HepG2 (cell line): ENCODE results near the gene PTS. TPM values are rescaled to one million over a fixed set of nuclear protein-coding genes. Genes with fewer than 3 reads are reported as not detected.

ENCODE experiments used
- ATAC-seq: fragments of 200-7000 bp; cut with Tn5 transposase; 3 replicates; pipeline ENCODE4 v1.9.1; 2020; ENCODE audit warnings: mild to moderate bottlenecking, moderate library complexity
- BruUV-seq: library from RNA; stranded (reverse); fragments of 400-500 nt; replicated peaks from 2 replicates; lab custom pipeline; 2021; lab: Mats Ljungman, UMichigan
- CTCF ChIA-PET: fragments of 300-600 bp; formaldehyde crosslinking; extraction: SDS; loops from one replicate; lab custom pipeline; 2021; ENCODE audit warnings: low total read pairs, inconsistent platforms, low intra/inter-chr PET ratio; lab: Yijun Ruan, JAX
- POLR2A ChIA-PET: fragments of 350-600 bp; sonication (Branson Sonifier 250); formaldehyde crosslinking; loops from one replicate; lab custom pipeline; 2020; ENCODE audit warnings: antibody characterized with exemption, inconsistent platforms; lab: Yijun Ruan, JAX
- DNase-seq: peaks from one replicate; pipeline ENCODE4 v3.0.0-alpha.2; 2015; ENCODE audit warnings: low spot score
- FAIRE-seq: peaks from 3 replicates; lab custom pipeline; 2011; peaks lifted over from hg19 to GRCh38; lab: Jason Lieb, UNC
- H2AFZ ChIP-seq: one replicate; pipeline ENCODE4 v1.6.1; 2011; ENCODE audit warnings: low read length, inconsistent platforms
- H3K27ac ChIP-seq: fragments of 300-600 bp; 3 replicates; pipeline ENCODE4 v1.8.0; 2011; ENCODE audit warnings: mixed run types, mild to moderate bottlenecking, mixed read lengths, low read length, inconsistent platforms; ENCODE audit not compliant: insufficient read depth; ENCODE audit errors: extremely low read length
- H3K27me3 ChIP-seq, 2 experiments: fragments of 200-600 bp in 1 of 2; 2 replicates in 1 of 2; 3 replicates in 1 of 2; pipeline versions ENCODE4 v1.6.0 to v1.8.0; 2011; ENCODE audit warnings: low read length in 2 of 2, mild to moderate bottlenecking in 2 of 2, moderate library complexity in 2 of 2, inconsistent platforms in 1 of 2; ENCODE audit not compliant: insufficient read depth in 2 of 2, control insufficient read depth in 1 of 2
- H3K36me3 ChIP-seq, 2 experiments: fragments of 200-600 bp in 1 of 2; replicated peaks in 1 of 2; 2 replicates in 1 of 2; 3 replicates in 1 of 2; pipeline versions ENCODE4 v1.5.1 to v1.8.0; 2011; ENCODE audit warnings: low read length in 2 of 2, inconsistent platforms in 1 of 2; ENCODE audit not compliant: insufficient read depth in 2 of 2, control insufficient read depth in 1 of 2
- H3K4me1 ChIP-seq: 2 replicates; pipeline ENCODE4 v1.5.1; 2012; ENCODE audit warnings: low read length, inconsistent platforms; ENCODE audit not compliant: insufficient read depth
- H3K4me2 ChIP-seq: 2 replicates; pipeline ENCODE4 v1.6.0; 2011; ENCODE audit warnings: low read depth, low read length, inconsistent platforms
- H3K4me3 ChIP-seq, 3 experiments: fragments of 200-600 bp in 1 of 3; sonication (generic), shearing (Covaris generic) in 1 of 3; replicated peaks in 1 of 3; 2 replicates each; pipeline ENCODE4 v1.5.1; 2011 to 2016; ENCODE audit warnings: low read length in 3 of 3, inconsistent platforms in 2 of 3, low read depth in 2 of 3, mild to moderate bottlenecking in 2 of 3, control low read depth in 1 of 3, mixed read lengths in 1 of 3; ENCODE audit not compliant: insufficient read depth in 1 of 3
- H3K79me2 ChIP-seq: one replicate; pipeline ENCODE4 v1.6.1; 2011; ENCODE audit warnings: low read length, inconsistent platforms; ENCODE audit not compliant: insufficient read depth
- H3K9ac ChIP-seq: 2 replicates; pipeline ENCODE4 v1.6.0; 2011; ENCODE audit warnings: mild to moderate bottlenecking, low read depth, low read length, inconsistent platforms; ENCODE audit not compliant: insufficient read depth
- H3K9me3 ChIP-seq: 2 replicates; pipeline ENCODE4 v1.5.1; 2012; ENCODE audit warnings: mild to moderate bottlenecking, low read length
- H4K20me1 ChIP-seq: 2 replicates; pipeline ENCODE4 v1.6.0; 2011; ENCODE audit warnings: inconsistent platforms, mild to moderate bottlenecking, low read length, moderate library complexity; ENCODE audit not compliant: insufficient read depth
- NFKBIZ ChIP-seq: IDR thresholded peaks from 2 replicates; pipeline ENCODE4 v1.6.1; 2018; ENCODE audit warnings: missing genetic modification reagents, missing compliant biosample characterization
- WGBS: methylation state at CpG from one replicate; pipeline ENCODE4 v1.1.6; 2017; ENCODE audit warnings: low lambda C conversion rate; 5-methylcytosine and 5-hydroxymethylcytosine counted together
- in situ Hi-C: cut with HindIII; loops from 2 replicates; pipeline ENCODE4 v1.10.0; 2017; ENCODE audit warnings: low pct_unique_long_range_greater_than_20kb; ENCODE audit not compliant: extremely low pct_ligation_motif_present
- intact Hi-C: fragments of 100-400 bp; cut with micrococcal nuclease; formaldehyde crosslinking; loops from one replicate; pipeline ENCODE4 v1.10.0; 2022; ENCODE audit not compliant: unreplicated experiment
- polyA plus RNA-seq, 8 experiments: library from polyadenylated mRNA; depleted of rRNA in 3 of 8; stranded (reverse) in 7 of 8; unstranded in 1 of 8; fragments of >200 nt; fragmentation: Illumina TruSeq in 4 of 8; extraction: Trizol in 4 of 8; gene quantifications; 2 replicates each; pipeline versions ENCODE4 v1.2.1 to v1.2.3, GENCODE V29; 2011 to 2016; ENCODE audit warnings: low read depth in 4 of 8, missing spikeins in 1 of 8, mixed read lengths in 1 of 8; ENCODE audit not compliant: insufficient read depth in 1 of 8
- total RNA-seq, 5 experiments: library from RNA; depleted of rRNA; stranded (reverse); fragments of >200 nt; fragmentation: Illumina TruSeq; extraction: Trizol; gene quantifications; 2 replicates each; pipeline ENCODE4 v1.2.3, GENCODE V29; 2016; ENCODE audit warnings: low read depth in 1 of 5
- TF ChIP-seq, protein P1 (sequence below): sonication (generic); formaldehyde crosslinking; IDR thresholded peaks from one replicate; pipeline ENCODE4 v1.5.1; 2020; ENCODE audit warnings: mild to moderate bottlenecking, missing genetic modification reagents; ENCODE audit errors: not compliant biosample characterization
- TF ChIP-seq, protein P2 (sequence below): sonication (generic); formaldehyde crosslinking; IDR thresholded peaks from 2 replicates; pipeline ENCODE4 v1.8.1; 2023; ENCODE audit warnings: mild to moderate bottlenecking, missing genetic modification reagents
- TF ChIP-seq, protein P3 (sequence below): fragments of 450-650 bp; IDR thresholded peaks from 2 replicates; pipeline ENCODE4 v1.6.1; 2017; ENCODE audit warnings: mild to moderate bottlenecking
- TF ChIP-seq, protein P4 (sequence below): sonication (generic); formaldehyde crosslinking; IDR thresholded peaks from 2 replicates; pipeline ENCODE4 v1.4.0; 2020; ENCODE audit warnings: mild to moderate bottlenecking, low read depth, missing genetic modification reagents

PTS gene
- total and polyA plus RNA-seq, 2 of the 13 experiments (the other 11 are each of a cell fraction or from before 2014, with no cell fraction given), result 33.6 to 49.3 TPM

DNA sequence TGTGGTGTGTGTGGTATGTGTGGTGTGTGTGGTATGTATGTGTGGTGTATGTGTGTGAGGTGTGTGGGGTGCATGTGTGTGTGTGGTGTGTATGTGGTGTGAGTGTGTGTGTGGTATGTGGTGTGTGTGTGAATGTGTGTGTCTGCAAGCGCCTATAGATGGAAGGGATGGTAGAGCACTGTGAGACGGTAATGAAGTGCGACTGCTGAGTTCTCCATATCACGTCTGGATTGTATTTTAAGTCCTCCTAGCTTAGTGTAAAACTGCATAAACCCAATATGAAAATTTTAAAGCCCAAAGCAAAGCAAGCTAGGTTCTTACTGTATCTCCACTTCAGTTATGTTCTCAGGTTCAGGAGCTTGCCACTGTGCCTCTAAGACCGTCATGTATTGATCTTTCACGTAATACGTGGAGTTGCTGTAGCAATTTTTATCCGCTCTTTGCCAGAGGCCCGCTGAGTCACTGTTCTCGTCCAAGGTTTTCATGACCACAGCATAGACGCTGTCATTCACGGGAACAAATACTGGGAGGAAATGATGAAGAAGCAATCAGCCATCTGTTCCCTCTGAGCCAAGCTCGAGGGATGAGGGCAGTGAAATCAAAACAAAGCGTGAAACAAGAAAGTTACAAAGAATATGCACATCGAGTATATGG is 29.0 kb downstream of the PTS start (continued):
- TF ChIP-seq, protein P1, sequence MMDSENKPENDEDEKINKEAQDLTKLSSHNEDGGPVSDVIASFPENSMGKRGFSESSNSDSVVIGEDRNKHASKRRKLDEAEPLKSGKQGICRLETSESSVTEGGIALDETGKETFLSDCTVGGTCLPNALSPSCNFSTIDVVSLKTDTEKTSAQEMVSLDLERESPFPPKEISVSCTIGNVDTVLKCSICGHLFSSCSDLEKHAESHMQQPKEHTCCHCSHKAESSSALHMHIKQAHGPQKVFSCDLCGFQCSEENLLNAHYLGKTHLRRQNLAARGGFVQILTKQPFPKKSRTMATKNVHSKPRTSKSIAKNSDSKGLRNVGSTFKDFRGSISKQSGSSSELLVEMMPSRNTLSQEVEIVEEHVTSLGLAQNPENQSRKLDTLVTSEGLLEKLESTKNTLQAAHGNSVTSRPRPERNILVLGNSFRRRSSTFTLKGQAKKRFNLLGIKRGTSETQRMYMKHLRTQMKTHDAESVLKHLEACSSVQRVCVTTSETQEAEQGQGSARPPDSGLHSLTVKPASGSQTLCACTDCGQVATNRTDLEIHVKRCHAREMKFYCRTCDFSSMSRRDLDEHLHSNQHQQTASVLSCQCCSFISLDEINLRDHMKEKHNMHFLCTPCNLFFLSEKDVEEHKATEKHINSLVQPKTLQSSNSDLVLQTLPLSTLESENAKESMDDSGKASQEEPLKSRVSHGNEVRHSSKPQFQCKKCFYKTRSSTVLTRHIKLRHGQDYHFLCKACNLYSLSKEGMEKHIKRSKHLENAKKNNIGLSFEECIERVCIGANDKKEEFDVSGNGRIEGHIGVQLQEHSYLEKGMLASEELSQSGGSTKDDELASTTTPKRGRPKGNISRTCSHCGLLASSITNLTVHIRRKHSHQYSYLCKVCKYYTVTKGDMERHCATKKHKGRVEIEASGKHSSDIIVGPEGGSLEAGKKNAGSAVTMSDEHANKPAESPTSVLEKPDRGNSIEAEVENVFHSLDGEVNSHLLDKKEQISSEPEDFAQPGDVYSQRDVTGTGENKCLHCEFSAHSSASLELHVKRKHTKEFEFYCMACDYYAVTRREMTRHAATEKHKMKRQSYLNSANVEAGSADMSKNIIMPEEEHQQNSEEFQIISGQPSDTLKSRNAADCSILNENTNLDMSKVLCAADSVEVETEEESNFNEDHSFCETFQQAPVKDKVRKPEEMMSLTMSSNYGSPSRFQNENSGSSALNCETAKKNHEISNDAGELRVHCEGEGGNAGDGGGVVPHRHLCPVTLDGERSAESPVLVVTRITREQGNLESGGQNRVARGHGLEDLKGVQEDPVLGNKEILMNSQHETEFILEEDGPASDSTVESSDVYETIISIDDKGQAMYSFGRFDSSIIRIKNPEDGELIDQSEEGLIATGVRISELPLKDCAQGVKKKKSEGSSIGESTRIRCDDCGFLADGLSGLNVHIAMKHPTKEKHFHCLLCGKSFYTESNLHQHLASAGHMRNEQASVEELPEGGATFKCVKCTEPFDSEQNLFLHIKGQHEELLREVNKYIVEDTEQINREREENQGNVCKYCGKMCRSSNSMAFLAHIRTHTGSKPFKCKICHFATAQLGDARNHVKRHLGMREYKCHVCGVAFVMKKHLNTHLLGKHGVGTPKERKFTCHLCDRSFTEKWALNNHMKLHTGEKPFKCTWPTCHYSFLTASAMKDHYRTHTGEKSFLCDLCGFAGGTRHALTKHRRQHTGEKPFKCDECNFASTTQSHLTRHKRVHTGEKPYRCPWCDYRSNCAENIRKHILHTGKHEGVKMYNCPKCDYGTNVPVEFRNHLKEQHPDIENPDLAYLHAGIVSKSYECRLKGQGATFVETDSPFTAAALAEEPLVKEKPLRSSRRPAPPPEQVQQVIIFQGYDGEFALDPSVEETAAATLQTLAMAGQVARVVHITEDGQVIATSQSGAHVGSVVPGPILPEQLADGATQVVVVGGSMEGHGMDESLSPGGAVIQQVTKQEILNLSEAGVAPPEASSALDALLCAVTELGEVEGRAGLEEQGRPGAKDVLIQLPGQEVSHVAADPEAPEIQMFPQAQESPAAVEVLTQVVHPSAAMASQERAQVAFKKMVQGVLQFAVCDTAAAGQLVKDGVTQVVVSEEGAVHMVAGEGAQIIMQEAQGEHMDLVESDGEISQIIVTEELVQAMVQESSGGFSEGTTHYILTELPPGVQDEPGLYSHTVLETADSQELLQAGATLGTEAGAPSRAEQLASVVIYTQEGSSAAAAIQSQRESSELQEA (CRISPR knock-in tag), result no peak

DNA sequence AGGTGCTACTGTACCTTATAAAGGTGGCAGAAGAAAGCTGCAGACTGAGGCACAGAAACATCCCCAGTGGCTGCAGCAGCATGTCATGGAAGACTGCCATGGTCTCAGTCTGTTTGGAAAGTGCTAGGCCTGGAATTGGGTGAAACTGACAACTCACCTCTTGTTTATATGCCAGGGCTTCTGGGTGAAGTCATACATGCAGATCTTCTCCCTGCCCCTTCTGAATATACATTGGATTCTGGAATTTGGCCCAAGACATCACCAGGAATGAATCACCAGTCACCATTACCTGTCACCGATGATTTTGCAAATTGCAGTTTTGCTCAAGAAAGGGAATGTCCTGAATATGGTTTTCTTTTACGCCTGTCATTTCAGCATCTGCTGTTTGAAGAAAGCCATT is 34.3 kb downstream of the PTS start, which contains the start of gene PLET1:
TSS of gene PLET1 (minus strand) at position 371 of the 400 bp plus-strand sequence. CDS start at position 100, 271 bp downstream.
- FAIRE-seq (no peak), DNase-seq (no peak), ATAC-seq (no peak)
- WGBS, result 100% methylated on average over 2 of the region's 2 CpGs
- Histone ChIP-seq H3K27me3 (no peaks in the 10 kb centered on the region), H3K27ac (no peak within 1 kb of the TSS), H3K36me3 (no peaks in the 10 kb centered on the region), H3K4me1 (peaks cover 9% of the 10 kb centered on the region; the same call in 1 of the 2 replicates), H3K4me2 (no peak within 1 kb of the TSS), H3K79me2 (no peaks in the 10 kb centered on the region), H3K9ac (no peak within 1 kb of the TSS), H3K9me3 (no peaks in the 10 kb centered on the region), H2AFZ (no peak within 1 kb of the TSS), H3K4me3 (no peak within 1 kb of the TSS), H4K20me1 (no peaks in the 10 kb centered on the region)
- in situ Hi-C loops (no loop called here), intact Hi-C loops (no loop called here)
- CTCF ChIA-PET, result no interaction called here
- BruUV-seq, result no TSS peak
- POLR2A ChIA-PET, result no interaction called here
- TF ChIP-seq, protein P2, sequence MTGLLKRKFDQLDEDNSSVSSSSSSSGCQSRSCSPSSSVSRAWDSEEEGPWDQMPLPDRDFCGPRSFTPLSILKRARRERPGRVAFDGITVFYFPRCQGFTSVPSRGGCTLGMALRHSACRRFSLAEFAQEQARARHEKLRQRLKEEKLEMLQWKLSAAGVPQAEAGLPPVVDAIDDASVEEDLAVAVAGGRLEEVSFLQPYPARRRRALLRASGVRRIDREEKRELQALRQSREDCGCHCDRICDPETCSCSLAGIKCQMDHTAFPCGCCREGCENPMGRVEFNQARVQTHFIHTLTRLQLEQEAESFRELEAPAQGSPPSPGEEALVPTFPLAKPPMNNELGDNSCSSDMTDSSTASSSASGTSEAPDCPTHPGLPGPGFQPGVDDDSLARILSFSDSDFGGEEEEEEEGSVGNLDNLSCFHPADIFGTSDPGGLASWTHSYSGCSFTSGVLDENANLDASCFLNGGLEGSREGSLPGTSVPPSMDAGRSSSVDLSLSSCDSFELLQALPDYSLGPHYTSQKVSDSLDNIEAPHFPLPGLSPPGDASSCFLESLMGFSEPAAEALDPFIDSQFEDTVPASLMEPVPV (CRISPR knock-in tag), result no peak
- TF ChIP-seq, protein P3, sequence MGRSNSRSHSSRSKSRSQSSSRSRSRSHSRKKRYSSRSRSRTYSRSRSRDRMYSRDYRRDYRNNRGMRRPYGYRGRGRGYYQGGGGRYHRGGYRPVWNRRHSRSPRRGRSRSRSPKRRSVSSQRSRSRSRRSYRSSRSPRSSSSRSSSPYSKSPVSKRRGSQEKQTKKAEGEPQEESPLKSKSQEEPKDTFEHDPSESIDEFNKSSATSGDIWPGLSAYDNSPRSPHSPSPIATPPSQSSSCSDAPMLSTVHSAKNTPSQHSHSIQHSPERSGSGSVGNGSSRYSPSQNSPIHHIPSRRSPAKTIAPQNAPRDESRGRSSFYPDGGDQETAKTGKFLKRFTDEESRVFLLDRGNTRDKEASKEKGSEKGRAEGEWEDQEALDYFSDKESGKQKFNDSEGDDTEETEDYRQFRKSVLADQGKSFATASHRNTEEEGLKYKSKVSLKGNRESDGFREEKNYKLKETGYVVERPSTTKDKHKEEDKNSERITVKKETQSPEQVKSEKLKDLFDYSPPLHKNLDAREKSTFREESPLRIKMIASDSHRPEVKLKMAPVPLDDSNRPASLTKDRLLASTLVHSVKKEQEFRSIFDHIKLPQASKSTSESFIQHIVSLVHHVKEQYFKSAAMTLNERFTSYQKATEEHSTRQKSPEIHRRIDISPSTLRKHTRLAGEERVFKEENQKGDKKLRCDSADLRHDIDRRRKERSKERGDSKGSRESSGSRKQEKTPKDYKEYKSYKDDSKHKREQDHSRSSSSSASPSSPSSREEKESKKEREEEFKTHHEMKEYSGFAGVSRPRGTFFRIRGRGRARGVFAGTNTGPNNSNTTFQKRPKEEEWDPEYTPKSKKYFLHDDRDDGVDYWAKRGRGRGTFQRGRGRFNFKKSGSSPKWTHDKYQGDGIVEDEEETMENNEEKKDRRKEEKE, result no peak
- TF ChIP-seq, protein P4, sequence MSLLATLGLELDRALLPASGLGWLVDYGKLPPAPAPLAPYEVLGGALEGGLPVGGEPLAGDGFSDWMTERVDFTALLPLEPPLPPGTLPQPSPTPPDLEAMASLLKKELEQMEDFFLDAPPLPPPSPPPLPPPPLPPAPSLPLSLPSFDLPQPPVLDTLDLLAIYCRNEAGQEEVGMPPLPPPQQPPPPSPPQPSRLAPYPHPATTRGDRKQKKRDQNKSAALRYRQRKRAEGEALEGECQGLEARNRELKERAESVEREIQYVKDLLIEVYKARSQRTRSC (CRISPR knock-in tag), result no peak
- TF ChIP-seq NFKBIZ (CRISPR knock-in tag), result no peak
